WERI-Rb-1 (cell line): ENCODE results near the gene FIG4.
"Not testable (repeated sequence)": the region's sequence is repeated elsewhere in the genome, so short reads cannot be mapped to it uniquely, and the experiment has no call there.

Experiments used
- DNase-seq: peaks from one replicate; pipeline ENCODE4 v3.0.0-alpha.2; 2020
- H3K27ac ChIP-seq: fragments of 250-450 bp; sonication (Bioruptor Pico); 2 replicates; pipeline ENCODE4 v1.5.1; 2020; ENCODE audit warnings: mild to moderate bottlenecking, moderate library complexity
- H3K27me3 ChIP-seq: fragments of 250-450 bp; sonication (Bioruptor Pico); 2 replicates; pipeline ENCODE4 v1.5.1; 2021; ENCODE audit warnings: mild to moderate bottlenecking, low read depth, moderate library complexity; ENCODE audit not compliant: insufficient read depth, severe bottlenecking
- H3K36me3 ChIP-seq: fragments of 250-450 bp; sonication (Bioruptor Pico); 2 replicates; pipeline ENCODE4 v1.5.1; 2020; ENCODE audit warnings: mild to moderate bottlenecking, moderate library complexity
- H3K4me3 ChIP-seq: 2 replicates; pipeline ENCODE4 v1.5.1; 2011; ENCODE audit warnings: low read depth, mild to moderate bottlenecking, control low read depth, low read length
- H3K9me3 ChIP-seq: fragments of 250-450 bp; sonication (Bioruptor Pico); 2 replicates; pipeline ENCODE4 v1.5.1; 2021; ENCODE audit warnings: mild to moderate bottlenecking, moderate library complexity; ENCODE audit not compliant: severe bottlenecking
- CTCF ChIP-seq: IDR thresholded peaks from 2 replicates; pipeline ENCODE4 v1.5.1; 2011; ENCODE audit warnings: low read depth, mild to moderate bottlenecking, control low read depth, inconsistent platforms, low read length

FIG4 gene

GRCh38 chr6:109853951-109854350 is 162.9 kb downstream of the FIG4 start:
- TF ChIP-seq CTCF, result no peak
- Histone ChIP-seq H3K27me3 (no peaks in the 10 kb centered on the region), H3K4me3 (no peak overlapping the region), H3K27ac (no peak overlapping the region), H3K36me3 (no peaks in the 10 kb centered on the region), H3K9me3 (no peaks in the 10 kb centered on the region)
- no peak for DNase-seq

GRCh38 chr6:109854541-109855308 is 163.6 kb downstream of the FIG4 start:
- H3K9me3 ChIP-seq, result no peaks in the 10 kb centered on the region
- no peaks in the 10 kb centered on the region for H3K36me3 ChIP-seq
- H3K27ac ChIP-seq, result no peak overlapping the region
- no peaks in the 10 kb centered on the region for H3K27me3 ChIP-seq
- DNase-seq, result no peak
- no peak overlapping the region for H3K4me3 ChIP-seq
- no peak for TF ChIP-seq CTCF

GRCh38 chr6:109855476-109856040 is 164.5 kb downstream of the FIG4 start:
- H3K27ac ChIP-seq, H3K27me3 ChIP-seq, DNase-seq, H3K4me3 ChIP-seq, H3K36me3 ChIP-seq, H3K9me3 ChIP-seq: not testable (repeated sequence)

DNA sequence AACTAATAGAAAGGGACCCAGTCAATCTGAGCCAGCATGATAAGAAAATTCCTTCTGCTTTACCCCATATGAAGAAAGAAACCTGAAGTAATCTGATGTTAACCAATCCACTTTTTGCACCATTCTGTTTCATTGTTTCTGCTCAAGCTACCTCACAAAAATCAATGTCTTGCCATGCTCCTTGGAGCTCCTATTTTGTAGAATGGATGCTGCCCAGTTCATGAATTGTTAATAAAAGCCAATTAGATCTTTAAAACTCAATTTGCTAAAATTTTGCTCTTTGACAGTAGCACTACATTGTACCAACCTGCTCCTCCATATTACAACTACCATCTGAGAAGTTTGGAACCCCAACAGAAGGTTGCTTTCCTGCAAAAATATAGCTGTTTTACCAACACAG is 170.8 kb downstream of the FIG4 start:
- H3K9me3 ChIP-seq, result peaks cover 2% of the 10 kb centered on the region
- TF ChIP-seq CTCF, result no peak
- no peaks in the 10 kb centered on the region for H3K36me3 ChIP-seq
- no peak for DNase-seq
- no peak overlapping the region for H3K27ac ChIP-seq
- no peak overlapping the region for H3K4me3 ChIP-seq
- no peaks in the 10 kb centered on the region for H3K27me3 ChIP-seq

DNA sequence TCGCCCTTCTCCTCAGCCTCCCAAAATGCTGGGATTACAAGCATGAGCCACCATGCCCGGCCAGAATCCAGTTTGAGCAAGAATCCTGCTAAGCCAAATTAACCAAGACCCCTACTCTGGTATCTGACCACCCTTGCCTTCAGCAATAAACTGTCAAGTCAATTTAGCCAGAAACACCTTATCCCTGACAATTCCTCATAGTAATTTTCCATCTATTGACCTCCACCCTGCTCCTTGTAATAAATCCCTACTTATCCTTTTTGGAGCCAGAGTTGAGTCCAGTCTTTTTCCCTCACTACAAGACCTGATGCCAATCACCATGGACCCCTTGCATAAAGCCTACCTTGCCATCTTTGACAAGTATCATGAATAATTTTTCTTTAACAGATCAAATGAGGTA is 173.0 kb downstream of the FIG4 start:
- TF ChIP-seq CTCF, result no peak
- no peaks in the 10 kb centered on the region for H3K36me3 ChIP-seq
- H3K4me3 ChIP-seq, result no peak overlapping the region
- no peak for DNase-seq
- no peaks in the 10 kb centered on the region for H3K27me3 ChIP-seq
- H3K9me3 ChIP-seq, result peaks cover 2% of the 10 kb centered on the region
- no peak overlapping the region for H3K27ac ChIP-seq

DNA sequence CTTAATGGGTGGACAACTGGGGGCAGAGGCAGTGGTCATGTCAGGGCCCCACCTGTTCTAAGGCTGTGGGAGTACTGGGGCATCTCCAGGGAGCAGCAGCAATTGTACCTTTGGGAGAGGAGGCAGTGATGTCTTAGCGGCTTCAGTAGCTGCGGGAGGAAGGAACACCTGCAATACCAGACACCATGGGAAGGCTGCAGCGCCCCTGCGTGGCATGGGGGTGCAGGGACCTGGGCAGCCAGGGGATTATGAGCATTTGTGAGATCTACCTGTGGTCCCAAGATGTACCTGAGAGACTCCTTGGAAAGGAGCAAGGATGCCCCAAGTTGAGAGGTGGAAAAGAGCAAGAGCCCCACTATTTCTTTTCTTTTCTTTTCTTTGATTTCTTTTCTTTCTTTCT is 174.9 kb downstream of the FIG4 start:
- DNase-seq, result peak; percentile 14
- H3K27me3 ChIP-seq, result no peaks in the 10 kb centered on the region
- no peak overlapping the region for H3K4me3 ChIP-seq
- peaks cover 2% of the 10 kb centered on the region for H3K9me3 ChIP-seq
- no peaks in the 10 kb centered on the region for H3K36me3 ChIP-seq
- TF ChIP-seq CTCF, result peak; percentile 52
- no peak overlapping the region for H3K27ac ChIP-seq
